KG1 (cell line): ENCODE data around the gene CKLF.
"Not testable (repeated sequence)": the region's sequence is repeated elsewhere in the genome, so short reads cannot be mapped to it uniquely, and the experiment has no call there.

Experiments
- DNase-seq: peaks from one replicate; lab custom pipeline; 2025; lab: John Stamatoyannopoulos, UW

The CKLF gene

GRCh38 chr16:66543541-66543940 is 8.8 kb upstream of the CKLF start:
- DNase-seq = no peak

GRCh38 chr16:66544016-66544757 is 8.2 kb upstream of the CKLF start:
- DNase-seq = no peak

- no peak for DNase-seq
Observed at GRCh38 chr16:66547101-66547989, 5.0 kb upstream of the CKLF start.

- DNase-seq = no peak
Observed at GRCh38 chr16:66548068-66548467, 4.3 kb upstream of the CKLF start.

- no peak for DNase-seq
Observed at GRCh38 chr16:66548868-66549267, 3.5 kb upstream of the CKLF start.

GRCh38 chr16:66549284-66550131 is 2.9 kb upstream of the CKLF start, which contains the start of gene TK2:
TSS of gene TK2 (minus strand) at chr16:66550122. CDS start at chr16:66550061, 61 bp downstream.
- DNase-seq = peak; percentile 41

GRCh38 chr16:66551348-66551759 is 1.0 kb upstream of the CKLF start:
- peak; percentile 56 for DNase-seq

GRCh38 chr16:66551788-66552285 is 539 bp upstream of the CKLF start:
- peak; percentile 56 for DNase-seq

GRCh38 chr16:66553223-66553622 is 847 bp downstream of the CKLF start:
- no peak for DNase-seq

- no peak for DNase-seq
Observed at GRCh38 chr16:66554021-66554420, 1.6 kb downstream of the CKLF start.

GRCh38 chr16:66554495-66554894 is 2.1 kb downstream of the CKLF start:
- no peak for DNase-seq

- DNase-seq = no peak
Observed at GRCh38 chr16:66560107-66560506, 7.7 kb downstream of the CKLF start.

- no peak for DNase-seq
Observed at GRCh38 chr16:66561381-66562080, 9.2 kb downstream of the CKLF start.

- DNase-seq = no peak
Observed at GRCh38 chr16:66562409-66562808, 10.0 kb downstream of the CKLF start.

- no peak for DNase-seq
Observed at GRCh38 chr16:66562986-66563385, 10.6 kb downstream of the CKLF start.

GRCh38 chr16:66563574-66564334 is 11.4 kb downstream of the CKLF start:
- no peak for DNase-seq

- no peak for DNase-seq
Observed at GRCh38 chr16:66566051-66566901, 13.9 kb downstream of the CKLF start, which contains the start of gene CMTM1. TSS of gene CMTM1 (plus strand) at chr16:66566439. CDS start at chr16:66566514, 75 bp downstream.

- not testable (repeated sequence) for DNase-seq
Observed at GRCh38 chr16:66567270-66567669, 14.9 kb downstream of the CKLF start.

GRCh38 chr16:66568355-66568754 is 16.0 kb downstream of the CKLF start:
- no peak for DNase-seq
